WTC11 (cell line): Measurements from ENCODE around the gene ISG20L2. TPM values are rescaled to one million over a fixed set of nuclear protein-coding genes. Genes with fewer than 3 reads are reported as not detected.
"Not testable (repeated sequence)": the region's sequence is repeated elsewhere in the genome, so short reads cannot be mapped to it uniquely, and the experiment has no call there.

Experiments used
- ATAC-seq: fragments of 200-7000 bp; cut with Tn5 transposase; 2 replicates; pipeline ENCODE4 v1.10.0; 2021; ENCODE audit warnings: mild to moderate bottlenecking, moderate library complexity
- CTCF ChIA-PET: fragments of 300-600 bp; sonication (Branson Sonifier 250); formaldehyde crosslinking; loops from one replicate; lab custom pipeline; 2021; ENCODE audit warnings: antibody characterized with exemption; lab: Charles Lee
- POLR2A ChIA-PET: fragments of 350-600 bp; sonication (Branson Sonifier 250); formaldehyde crosslinking; loops from one replicate; lab custom pipeline; 2021; ENCODE audit warnings: antibody characterized with exemption; lab: Charles Lee
- DNase-seq: peaks from one replicate; pipeline ENCODE4 v3.0.0; 2021; ENCODE audit warnings: low spot score
- H3K27ac Mint-ChIP-seq: 2 replicates; pipeline ENCODE4 v1.8.0; 2021; ENCODE audit warnings: mixed read lengths
- H3K27me3 Mint-ChIP-seq: 2 replicates; pipeline ENCODE4 v1.8.0; 2021; ENCODE audit warnings: low read depth, mild to moderate bottlenecking, moderate library complexity, mixed read lengths
- H3K36me3 Mint-ChIP-seq: 2 replicates; pipeline ENCODE4 v1.8.0; 2021; ENCODE audit warnings: mixed read lengths
- H3K4me1 Mint-ChIP-seq: 2 replicates; pipeline ENCODE4 v1.8.0; 2022; ENCODE audit warnings: mixed read lengths
- H3K4me3 Mint-ChIP-seq: 2 replicates; pipeline ENCODE4 v1.8.0; 2021; ENCODE audit warnings: mild to moderate bottlenecking, moderate library complexity, mixed read lengths
- H3K9me3 Mint-ChIP-seq: 2 replicates; pipeline ENCODE4 v1.8.0; 2021; ENCODE audit warnings: mixed read lengths
- ATF3 ChIP-seq: sonication (generic); formaldehyde crosslinking; conservative IDR thresholded peaks from 2 replicates; pipeline ENCODE4 v1.8.1; 2022; ENCODE audit warnings: mild to moderate bottlenecking, missing genetic modification reagents
- ETV6 ChIP-seq: sonication (generic); formaldehyde crosslinking; IDR thresholded peaks from 2 replicates; pipeline ENCODE4 v1.8.1; 2022; ENCODE audit warnings: mild to moderate bottlenecking, missing genetic modification reagents
- FOXJ3 ChIP-seq: sonication (generic); formaldehyde crosslinking; IDR thresholded peaks from 2 replicates; pipeline ENCODE4 v1.9.0; 2021; ENCODE audit warnings: missing genetic modification reagents, mild to moderate bottlenecking, borderline replicate concordance
- FOXP1 ChIP-seq: sonication (generic); formaldehyde crosslinking; IDR thresholded peaks from 2 replicates; pipeline ENCODE4 v1.8.0; 2022; ENCODE audit warnings: missing genetic modification reagents, mild to moderate bottlenecking, moderate library complexity, borderline replicate concordance
- HMGA2 ChIP-seq: fragments of 250-450 bp; sonication (Bioruptor Pico); IDR thresholded peaks from 2 replicates; pipeline ENCODE4 v1.4.0; 2021; ENCODE audit warnings: mild to moderate bottlenecking, moderate library complexity
- IRF1 ChIP-seq: sonication (generic); formaldehyde crosslinking; IDR thresholded peaks from 2 replicates; pipeline ENCODE4 v1.8.0; 2023; ENCODE audit warnings: missing genetic modification reagents
- NFATC4 ChIP-seq: fragments of 250-450 bp; sonication (Bioruptor Pico); IDR thresholded peaks from 2 replicates; pipeline ENCODE4 v1.9.0; 2021; ENCODE audit warnings: mild to moderate bottlenecking
- NR2C2 ChIP-seq: sonication (generic); formaldehyde crosslinking; IDR thresholded peaks from 2 replicates; pipeline ENCODE4 v1.8.0; 2022; ENCODE audit warnings: mild to moderate bottlenecking, missing genetic modification reagents
- NR3C1 ChIP-seq: sonication (generic); formaldehyde crosslinking; conservative IDR thresholded peaks from 2 replicates; pipeline ENCODE4 v1.8.1; 2023; ENCODE audit warnings: low read depth, mild to moderate bottlenecking, missing genetic modification reagents
- PRDM15 ChIP-seq: sonication (generic); formaldehyde crosslinking; IDR thresholded peaks from 2 replicates; pipeline ENCODE4 v1.8.0; 2022; ENCODE audit warnings: missing genetic modification reagents
- SOX15 ChIP-seq: fragments of 250-450 bp; sonication (Bioruptor Pico); IDR thresholded peaks from 2 replicates; pipeline ENCODE4 v1.9.0; 2021; ENCODE audit warnings: mild to moderate bottlenecking
- TP53 ChIP-seq: sonication (generic); formaldehyde crosslinking; IDR thresholded peaks from 2 replicates; pipeline ENCODE4 v1.8.1; 2023; ENCODE audit warnings: mild to moderate bottlenecking, missing genetic modification reagents
- ZNF263 ChIP-seq: sonication (generic); formaldehyde crosslinking; IDR thresholded peaks from 2 replicates; pipeline ENCODE4 v1.8.1; 2022; ENCODE audit warnings: low read depth, mild to moderate bottlenecking, moderate library complexity, missing genetic modification reagents
- ZNF425 ChIP-seq: fragments of 250-450 bp; sonication (Bioruptor Pico); conservative IDR thresholded peaks from 2 replicates; pipeline ENCODE4 v1.9.0; 2021; ENCODE audit warnings: mild to moderate bottlenecking
- total RNA-seq: library from RNA; stranded (reverse); gene quantifications from 3 replicates; pipeline ENCODE4 v1.2.3, GENCODE V29; 2021
- TF ChIP-seq, protein P1 (sequence below): sonication (generic); formaldehyde crosslinking; IDR thresholded peaks from 2 replicates; pipeline ENCODE4 v1.8.1; 2022; ENCODE audit warnings: low read depth, mild to moderate bottlenecking, moderate library complexity, missing genetic modification reagents, borderline replicate concordance
- TF ChIP-seq, protein P2 (sequence below): sonication (generic); formaldehyde crosslinking; IDR thresholded peaks from 2 replicates; pipeline ENCODE4 v1.8.1; 2023; ENCODE audit warnings: mild to moderate bottlenecking, missing genetic modification reagents
- TF ChIP-seq, protein P3 (sequence below): fragments of 250-450 bp; sonication (Bioruptor Pico); IDR thresholded peaks from 2 replicates; pipeline ENCODE4 v1.9.0; 2021; ENCODE audit warnings: mild to moderate bottlenecking, borderline replicate concordance

The ISG20L2 gene
- total RNA-seq, 1 experiment from 2014 or later: 43.8 TPM

DNA sequence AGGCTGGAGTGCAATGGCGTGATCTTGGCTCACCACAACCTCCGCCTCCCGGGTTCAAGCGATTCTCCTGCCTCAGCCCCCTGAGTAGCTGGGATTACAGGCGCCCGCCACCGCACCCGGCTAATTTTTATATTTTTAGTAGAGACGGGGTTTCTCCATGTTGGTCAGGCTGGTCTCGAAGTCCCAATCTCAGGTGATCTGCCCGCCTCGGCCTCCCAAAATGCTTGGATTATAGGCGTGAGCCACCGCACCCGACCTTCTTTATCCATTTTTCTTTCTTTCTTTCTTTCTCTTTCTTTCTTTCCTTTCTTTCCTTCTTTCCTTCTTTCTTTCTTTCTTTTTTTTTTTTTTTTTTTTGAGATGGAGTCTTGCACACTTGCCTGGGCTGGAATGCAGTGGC is 36.6 kb upstream of the ISG20L2 start:
- not testable (repeated sequence) for H3K27ac Mint-ChIP-seq, DNase-seq, H3K9me3 Mint-ChIP-seq, ATAC-seq, H3K36me3 Mint-ChIP-seq, H3K27me3 Mint-ChIP-seq, H3K4me3 Mint-ChIP-seq
- ChIA-PET CTCF (interaction anchor here (0.7 to 2.9 kb wide), 5 partner anchors 24 to 111 kb away, joined by 3 to 39 read pairs (median 4); partner anchors contain the start of genes ISG20L2, METTL25B and MRPL24), POLR2A (interaction anchor here (3.4 kb wide), 1 partner anchor 13 kb away, joined by 24 read pairs; the partner anchor contains the start of gene HDGF)
- peaks cover 27% of the 10 kb centered on the region for H3K4me1 Mint-ChIP-seq

DNA sequence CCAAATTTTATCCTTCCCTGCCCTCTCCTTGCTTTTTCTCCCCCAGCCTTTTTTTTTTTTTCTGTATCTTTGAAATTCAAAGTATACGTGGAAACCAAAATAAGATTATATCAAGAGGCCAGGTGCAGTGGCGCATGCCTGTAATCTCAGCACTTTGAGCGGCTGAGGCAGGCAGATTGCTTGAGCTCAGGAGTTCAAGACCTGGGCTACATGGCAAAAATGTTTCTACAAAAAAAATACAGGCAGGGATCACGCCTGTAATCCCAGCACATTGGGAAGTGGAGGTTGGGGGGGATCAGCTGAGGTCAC is 32.2 kb upstream of the ISG20L2 start:
- no peak overlapping the region for H3K4me3 Mint-ChIP-seq
- ChIA-PET CTCF (interaction anchor here (1.2 kb wide), 1 partner anchor 9 kb away, joined by 3 read pairs; the partner anchor contains the start of gene HDGF), POLR2A (interaction anchor here (0.5 to 1.2 kb wide), 3 partner anchors 9 to 341 kb away, joined by 3 to 4 read pairs (median 3); partner anchors contain the start of gene HDGF)
- H3K27me3 Mint-ChIP-seq: no peaks in the 10 kb centered on the region
- H3K9me3 Mint-ChIP-seq: no peaks in the 10 kb centered on the region
- no peaks in the 10 kb centered on the region for H3K36me3 Mint-ChIP-seq
- TF ChIP-seq, protein P1, sequence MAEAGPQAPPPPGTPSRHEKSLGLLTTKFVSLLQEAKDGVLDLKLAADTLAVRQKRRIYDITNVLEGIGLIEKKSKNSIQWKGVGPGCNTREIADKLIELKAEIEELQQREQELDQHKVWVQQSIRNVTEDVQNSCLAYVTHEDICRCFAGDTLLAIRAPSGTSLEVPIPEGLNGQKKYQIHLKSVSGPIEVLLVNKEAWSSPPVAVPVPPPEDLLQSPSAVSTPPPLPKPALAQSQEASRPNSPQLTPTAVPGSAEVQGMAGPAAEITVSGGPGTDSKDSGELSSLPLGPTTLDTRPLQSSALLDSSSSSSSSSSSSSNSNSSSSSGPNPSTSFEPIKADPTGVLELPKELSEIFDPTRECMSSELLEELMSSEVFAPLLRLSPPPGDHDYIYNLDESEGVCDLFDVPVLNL (CRISPR knock-in tag): no peak
- TF ChIP-seq ATF3: no peak
- no peak for TF ChIP-seq ZNF263 (CRISPR knock-in tag)
- no peak for TF ChIP-seq ETV6 (CRISPR knock-in tag)
- no peak for TF ChIP-seq TP53 (CRISPR knock-in tag)
- TF ChIP-seq, protein P2, sequence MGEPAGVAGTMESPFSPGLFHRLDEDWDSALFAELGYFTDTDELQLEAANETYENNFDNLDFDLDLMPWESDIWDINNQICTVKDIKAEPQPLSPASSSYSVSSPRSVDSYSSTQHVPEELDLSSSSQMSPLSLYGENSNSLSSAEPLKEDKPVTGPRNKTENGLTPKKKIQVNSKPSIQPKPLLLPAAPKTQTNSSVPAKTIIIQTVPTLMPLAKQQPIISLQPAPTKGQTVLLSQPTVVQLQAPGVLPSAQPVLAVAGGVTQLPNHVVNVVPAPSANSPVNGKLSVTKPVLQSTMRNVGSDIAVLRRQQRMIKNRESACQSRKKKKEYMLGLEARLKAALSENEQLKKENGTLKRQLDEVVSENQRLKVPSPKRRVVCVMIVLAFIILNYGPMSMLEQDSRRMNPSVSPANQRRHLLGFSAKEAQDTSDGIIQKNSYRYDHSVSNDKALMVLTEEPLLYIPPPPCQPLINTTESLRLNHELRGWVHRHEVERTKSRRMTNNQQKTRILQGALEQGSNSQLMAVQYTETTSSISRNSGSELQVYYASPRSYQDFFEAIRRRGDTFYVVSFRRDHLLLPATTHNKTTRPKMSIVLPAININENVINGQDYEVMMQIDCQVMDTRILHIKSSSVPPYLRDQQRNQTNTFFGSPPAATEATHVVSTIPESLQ: no peak
- TF ChIP-seq, protein P3, sequence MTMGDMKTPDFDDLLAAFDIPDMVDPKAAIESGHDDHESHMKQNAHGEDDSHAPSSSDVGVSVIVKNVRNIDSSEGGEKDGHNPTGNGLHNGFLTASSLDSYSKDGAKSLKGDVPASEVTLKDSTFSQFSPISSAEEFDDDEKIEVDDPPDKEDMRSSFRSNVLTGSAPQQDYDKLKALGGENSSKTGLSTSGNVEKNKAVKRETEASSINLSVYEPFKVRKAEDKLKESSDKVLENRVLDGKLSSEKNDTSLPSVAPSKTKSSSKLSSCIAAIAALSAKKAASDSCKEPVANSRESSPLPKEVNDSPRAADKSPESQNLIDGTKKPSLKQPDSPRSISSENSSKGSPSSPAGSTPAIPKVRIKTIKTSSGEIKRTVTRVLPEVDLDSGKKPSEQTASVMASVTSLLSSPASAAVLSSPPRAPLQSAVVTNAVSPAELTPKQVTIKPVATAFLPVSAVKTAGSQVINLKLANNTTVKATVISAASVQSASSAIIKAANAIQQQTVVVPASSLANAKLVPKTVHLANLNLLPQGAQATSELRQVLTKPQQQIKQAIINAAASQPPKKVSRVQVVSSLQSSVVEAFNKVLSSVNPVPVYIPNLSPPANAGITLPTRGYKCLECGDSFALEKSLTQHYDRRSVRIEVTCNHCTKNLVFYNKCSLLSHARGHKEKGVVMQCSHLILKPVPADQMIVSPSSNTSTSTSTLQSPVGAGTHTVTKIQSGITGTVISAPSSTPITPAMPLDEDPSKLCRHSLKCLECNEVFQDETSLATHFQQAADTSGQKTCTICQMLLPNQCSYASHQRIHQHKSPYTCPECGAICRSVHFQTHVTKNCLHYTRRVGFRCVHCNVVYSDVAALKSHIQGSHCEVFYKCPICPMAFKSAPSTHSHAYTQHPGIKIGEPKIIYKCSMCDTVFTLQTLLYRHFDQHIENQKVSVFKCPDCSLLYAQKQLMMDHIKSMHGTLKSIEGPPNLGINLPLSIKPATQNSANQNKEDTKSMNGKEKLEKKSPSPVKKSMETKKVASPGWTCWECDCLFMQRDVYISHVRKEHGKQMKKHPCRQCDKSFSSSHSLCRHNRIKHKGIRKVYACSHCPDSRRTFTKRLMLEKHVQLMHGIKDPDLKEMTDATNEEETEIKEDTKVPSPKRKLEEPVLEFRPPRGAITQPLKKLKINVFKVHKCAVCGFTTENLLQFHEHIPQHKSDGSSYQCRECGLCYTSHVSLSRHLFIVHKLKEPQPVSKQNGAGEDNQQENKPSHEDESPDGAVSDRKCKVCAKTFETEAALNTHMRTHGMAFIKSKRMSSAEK (CRISPR knock-in tag): no peak
- no peak for TF ChIP-seq NFATC4 (CRISPR knock-in tag)
- no peak for TF ChIP-seq ZNF425 (CRISPR knock-in tag)
- TF ChIP-seq FOXP1: no peak
- no peak for TF ChIP-seq HMGA2
- TF ChIP-seq FOXJ3 (CRISPR knock-in tag): no peak
- no peak for TF ChIP-seq NR2C2 (CRISPR knock-in tag)
- TF ChIP-seq PRDM15 (CRISPR knock-in tag): no peak
- TF ChIP-seq IRF1: no peak
- TF ChIP-seq NR3C1 (CRISPR knock-in tag): no peak
- TF ChIP-seq SOX15 (CRISPR knock-in tag): no peak
- ATAC-seq: no peak
- no peak overlapping the region for H3K27ac Mint-ChIP-seq
- no peak for DNase-seq
- peaks cover 4% of the 10 kb centered on the region; the same call in 1 of the 2 replicates for H3K4me1 Mint-ChIP-seq
